H9 (cell line): ENCODE measurements around the gene SEMA3C. TPM values are rescaled to one million over a fixed set of nuclear protein-coding genes. Genes with fewer than 3 reads are reported as not detected.

ENCODE experiments used
- DNase-seq: peaks from one replicate; pipeline ENCODE4 v3.0.0-alpha.2; 2017
- H2AFZ ChIP-seq: one replicate; pipeline ENCODE4 v1.6.1; 2013; ENCODE audit warnings: mild to moderate bottlenecking, low read length, control low read depth, moderate library complexity
- H2AK5ac ChIP-seq: 2 replicates; pipeline ENCODE4 v1.6.1; 2013; ENCODE audit warnings: low read length, control low read depth, mixed read lengths; ENCODE audit not compliant: insufficient read length
- H2BK120ac ChIP-seq: one replicate; pipeline ENCODE4 v1.6.1; 2013; ENCODE audit warnings: low read depth, mild to moderate bottlenecking, low read length, control low read depth, inconsistent platforms; ENCODE audit not compliant: poor library complexity, severe bottlenecking
- H2BK12ac ChIP-seq: 2 replicates; pipeline ENCODE4 v1.6.1; 2013; ENCODE audit warnings: low read length, control low read depth, mixed read lengths, low read depth; ENCODE audit not compliant: insufficient read length
- H2BK15ac ChIP-seq: 2 replicates; pipeline ENCODE4 v1.6.1; 2013; ENCODE audit warnings: low read depth, low read length, control low read depth
- H2BK20ac ChIP-seq: one replicate; pipeline ENCODE4 v1.6.1; 2013; ENCODE audit warnings: low read depth, mild to moderate bottlenecking, low read length, control low read depth, inconsistent platforms; ENCODE audit not compliant: poor library complexity, severe bottlenecking
- H2BK5ac ChIP-seq: 2 replicates; pipeline ENCODE4 v1.6.1; 2013; ENCODE audit warnings: low read length, control low read depth, mixed read lengths; ENCODE audit not compliant: insufficient read length
- H3K14ac ChIP-seq: 2 replicates; pipeline ENCODE4 v1.6.1; 2013; ENCODE audit warnings: low read length, control low read depth; ENCODE audit not compliant: insufficient read depth
- H3K18ac ChIP-seq: 2 replicates; pipeline ENCODE4 v1.6.1; 2013; ENCODE audit warnings: low read depth, mild to moderate bottlenecking, mixed read lengths, low read length, control low read depth; ENCODE audit not compliant: insufficient read length
- H3K23ac ChIP-seq: 2 replicates; pipeline ENCODE4 v1.6.1; 2013; ENCODE audit warnings: low read length, control low read depth, mixed read lengths, low read depth; ENCODE audit not compliant: insufficient read length
- H3K23me2 ChIP-seq: 2 replicates; pipeline ENCODE4 v1.6.1; 2013; ENCODE audit warnings: low read depth, mild to moderate bottlenecking, mixed read lengths, low read length, control low read depth; ENCODE audit not compliant: insufficient read length, poor library complexity, severe bottlenecking
- H3K27ac ChIP-seq: 2 replicates; pipeline ENCODE4 v1.5.1; 2013; ENCODE audit warnings: low read length, control low read depth, mixed read lengths, low read depth; ENCODE audit not compliant: insufficient read length
- H3K27me3 ChIP-seq: 2 replicates; pipeline ENCODE4 v1.6.1; 2013; ENCODE audit warnings: low read length, control low read depth, inconsistent platforms; ENCODE audit not compliant: insufficient read depth
- H3K4ac ChIP-seq: 2 replicates; pipeline ENCODE4 v1.6.1; 2013; ENCODE audit warnings: low read depth, mild to moderate bottlenecking, control low read depth, inconsistent platforms, low read length, moderate library complexity
- H3K4me1 ChIP-seq: 2 replicates; pipeline ENCODE4 v1.6.1; 2013; ENCODE audit warnings: low read length, control low read depth, inconsistent platforms; ENCODE audit not compliant: insufficient read depth
- H3K4me2 ChIP-seq: 2 replicates; pipeline ENCODE4 v1.6.1; 2013; ENCODE audit warnings: low read length, control low read depth, mixed read lengths; ENCODE audit not compliant: insufficient read length, insufficient read depth
- H3K56ac ChIP-seq: 2 replicates; pipeline ENCODE4 v1.6.1; 2013; ENCODE audit warnings: low read depth, mild to moderate bottlenecking, mixed read lengths, low read length, control low read depth; ENCODE audit not compliant: insufficient read length
- H3K79me1 ChIP-seq: 2 replicates; pipeline ENCODE4 v1.6.1; 2013; ENCODE audit warnings: low read depth, mild to moderate bottlenecking, moderate library complexity, low read length, control low read depth, inconsistent platforms; ENCODE audit not compliant: insufficient read depth, poor library complexity, severe bottlenecking
- H3K79me2 ChIP-seq: 2 replicates; pipeline ENCODE4 v1.6.1; 2013; ENCODE audit warnings: low read length, control low read depth, inconsistent platforms; ENCODE audit not compliant: insufficient read depth
- H3K9ac ChIP-seq: 2 replicates; pipeline ENCODE4 v1.6.1; 2013; ENCODE audit warnings: low read length, control low read depth, mixed read lengths; ENCODE audit not compliant: insufficient read length; ENCODE audit errors: extremely low read depth
- H3K9me3 ChIP-seq: one replicate; pipeline ENCODE4 v1.6.1; 2013; ENCODE audit warnings: low read depth, low read length, inconsistent platforms; ENCODE audit not compliant: control insufficient read depth
- H3T11ph ChIP-seq: one replicate; pipeline ENCODE4 v1.6.1; 2013; ENCODE audit warnings: mild to moderate bottlenecking, low read length, control low read depth, inconsistent platforms
- H4K20me1 ChIP-seq: one replicate; pipeline ENCODE4 v1.6.1; 2013; ENCODE audit not compliant: control insufficient read depth, insufficient read length, insufficient read depth
- H4K5ac ChIP-seq: 2 replicates; pipeline ENCODE4 v1.6.1; 2013; ENCODE audit warnings: low read depth, mild to moderate bottlenecking, mixed read lengths, low read length, control low read depth; ENCODE audit not compliant: insufficient read length
- H4K8ac ChIP-seq: replicated peaks from 2 replicates; pipeline ENCODE4 v1.6.1; 2013; ENCODE audit warnings: low read length, control low read depth, mixed read lengths, low read depth; ENCODE audit not compliant: insufficient read length
- H4K91ac ChIP-seq: 2 replicates; pipeline ENCODE4 v1.6.1; 2013; ENCODE audit warnings: low read depth, mild to moderate bottlenecking, moderate library complexity, mixed read lengths, low read length, control low read depth; ENCODE audit not compliant: insufficient read length
- H3K27ac Mint-ChIP-seq, 3 experiments: 2 replicates in 2 of 3; 3 replicates in 1 of 3; pipeline ENCODE4 v1.8.0; 2020 to 2021; ENCODE audit warnings: mixed read lengths in 3 of 3, mild to moderate bottlenecking in 1 of 3, moderate library complexity in 1 of 3
- H3K27me3 Mint-ChIP-seq: 2 replicates; pipeline ENCODE4 v1.8.0; 2021; ENCODE audit warnings: low read depth, mild to moderate bottlenecking, moderate library complexity, mixed read lengths
- H3K36me3 Mint-ChIP-seq, 3 experiments: 2 replicates in 2 of 3; 3 replicates in 1 of 3; pipeline ENCODE4 v1.8.0; 2020 to 2021; ENCODE audit warnings: low read depth in 3 of 3, mixed read lengths in 3 of 3; ENCODE audit not compliant: insufficient read depth in 1 of 3
- H3K4me1 Mint-ChIP-seq, 2 experiments: 2 replicates each; pipeline ENCODE4 v1.8.0; 2020; ENCODE audit warnings: mixed read lengths in 2 of 2
- H3K4me3 Mint-ChIP-seq, 2 experiments: 2 replicates in 1 of 2; 3 replicates in 1 of 2; pipeline ENCODE4 v1.8.0; 2020 to 2021; ENCODE audit warnings: mild to moderate bottlenecking in 2 of 2, mixed read lengths in 2 of 2, moderate library complexity in 1 of 2
- H3K9me3 Mint-ChIP-seq, 2 experiments: 2 replicates in 1 of 2; 3 replicates in 1 of 2; pipeline ENCODE4 v1.8.0; 2020; ENCODE audit warnings: mild to moderate bottlenecking in 2 of 2, mixed read lengths in 2 of 2, moderate library complexity in 1 of 2
- WGBS: extraction: QIAGEN DNeasy Blood & Tissue Kit; methylation state at CpG from one replicate; pipeline ENCODE4 v1.1.7; 2013; ENCODE audit warnings: missing lambda C conversion rate, low lambda C conversion rate, mixed read lengths; ENCODE audit not compliant: insufficient read length; ENCODE audit errors: extremely low coverage; 5-methylcytosine and 5-hydroxymethylcytosine counted together
- total RNA-seq: library from RNA; stranded (reverse); gene quantifications from 2 replicates; pipeline ENCODE4 v1.2.1, GENCODE V29; 2021
- TF ChIP-seq, protein P1 (sequence below): fragments of 200-600 bp; sonication (generic); conservative IDR thresholded peaks from 3 replicates; pipeline ENCODE4 v1.8.0; 2021; ENCODE audit warnings: antibody characterized with exemption, mild to moderate bottlenecking

The SEMA3C gene
- total RNA-seq, 1 experiment from 2014 or later, result 1.6 TPM

DNA sequence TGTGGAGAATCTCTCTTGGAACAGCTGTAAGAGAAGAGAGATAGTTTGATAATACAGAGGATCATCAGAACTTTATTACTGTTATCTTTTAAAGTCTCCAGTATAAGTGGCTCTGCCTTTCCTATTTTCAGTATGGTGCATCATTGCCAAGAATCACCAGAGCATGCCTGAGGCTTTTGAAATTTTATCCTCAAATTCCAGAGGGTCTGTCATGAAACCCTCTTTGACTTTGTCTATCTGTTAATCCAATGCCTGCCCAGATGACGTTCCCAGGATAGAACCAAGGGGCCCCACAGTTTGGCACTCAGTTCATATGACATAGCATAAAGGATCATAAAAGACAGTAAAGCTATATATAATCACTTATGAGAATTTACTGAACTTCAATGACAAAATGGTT, 35.3 kb upstream of the SEMA3C start:
- H3K4me1 Mint-ChIP-seq, result no peaks in the 10 kb centered on the region
- Histone ChIP-seq H4K5ac (no peak overlapping the region), H4K91ac (no peak overlapping the region), H4K20me1 (no peaks in the 10 kb centered on the region), H3K79me2 (no peaks in the 10 kb centered on the region), H3K4me1 (no peaks in the 10 kb centered on the region), H2BK120ac (no peak overlapping the region), H2BK12ac (no peak overlapping the region), H3K27ac (no peak overlapping the region), H3K4ac (no peak overlapping the region), H3K56ac (no peak overlapping the region), H4K8ac (no peak overlapping the region), H2AK5ac (no peak overlapping the region), H3K23me2 (no peaks in the 10 kb centered on the region), H3K27me3 (no peaks in the 10 kb centered on the region), H2AFZ (no peak overlapping the region), H3K4me2 (no peak overlapping the region), H3K14ac (no peak overlapping the region), H3K79me1 (no peaks in the 10 kb centered on the region), H3K23ac (no peak overlapping the region), H2BK5ac (no peak overlapping the region), H3K9ac (no peak overlapping the region), H2BK20ac (no peak overlapping the region), H3T11ph (no peak overlapping the region), H3K9me3 (no peaks in the 10 kb centered on the region), H3K18ac (no peak overlapping the region), H2BK15ac (no peak overlapping the region)
- no peak overlapping the region for H3K27ac Mint-ChIP-seq
- no CpG with 5 or more reads among the region's 1 CpG for WGBS
- H3K27me3 Mint-ChIP-seq, result no peaks in the 10 kb centered on the region
- no peak overlapping the region for H3K4me3 Mint-ChIP-seq
- no peaks in the 10 kb centered on the region; a peak in 1 of 5 replicates for H3K9me3 Mint-ChIP-seq
- H3K36me3 Mint-ChIP-seq, result no peaks in the 10 kb centered on the region; a peak in 1 of 7 replicates
- TF ChIP-seq, protein P1, sequence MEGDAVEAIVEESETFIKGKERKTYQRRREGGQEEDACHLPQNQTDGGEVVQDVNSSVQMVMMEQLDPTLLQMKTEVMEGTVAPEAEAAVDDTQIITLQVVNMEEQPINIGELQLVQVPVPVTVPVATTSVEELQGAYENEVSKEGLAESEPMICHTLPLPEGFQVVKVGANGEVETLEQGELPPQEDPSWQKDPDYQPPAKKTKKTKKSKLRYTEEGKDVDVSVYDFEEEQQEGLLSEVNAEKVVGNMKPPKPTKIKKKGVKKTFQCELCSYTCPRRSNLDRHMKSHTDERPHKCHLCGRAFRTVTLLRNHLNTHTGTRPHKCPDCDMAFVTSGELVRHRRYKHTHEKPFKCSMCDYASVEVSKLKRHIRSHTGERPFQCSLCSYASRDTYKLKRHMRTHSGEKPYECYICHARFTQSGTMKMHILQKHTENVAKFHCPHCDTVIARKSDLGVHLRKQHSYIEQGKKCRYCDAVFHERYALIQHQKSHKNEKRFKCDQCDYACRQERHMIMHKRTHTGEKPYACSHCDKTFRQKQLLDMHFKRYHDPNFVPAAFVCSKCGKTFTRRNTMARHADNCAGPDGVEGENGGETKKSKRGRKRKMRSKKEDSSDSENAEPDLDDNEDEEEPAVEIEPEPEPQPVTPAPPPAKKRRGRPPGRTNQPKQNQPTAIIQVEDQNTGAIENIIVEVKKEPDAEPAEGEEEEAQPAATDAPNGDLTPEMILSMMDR, result no peak
- DNase-seq, result no peak
